HG03108 (cell line): Measurements from ENCODE around the gene HIVEP3.

Experiments used
- ATAC-seq: cut with Tn5 transposase; IDR thresholded peaks from one replicate; pipeline ENCODE4 v1.9.1; 2021; ENCODE audit warnings: moderate library complexity; ENCODE audit not compliant: unreplicated experiment

The HIVEP3 gene

GRCh38 chr1:41494351-41495209 is 424.1 kb downstream of the HIVEP3 start:
- ATAC-seq, result no peak

DNA sequence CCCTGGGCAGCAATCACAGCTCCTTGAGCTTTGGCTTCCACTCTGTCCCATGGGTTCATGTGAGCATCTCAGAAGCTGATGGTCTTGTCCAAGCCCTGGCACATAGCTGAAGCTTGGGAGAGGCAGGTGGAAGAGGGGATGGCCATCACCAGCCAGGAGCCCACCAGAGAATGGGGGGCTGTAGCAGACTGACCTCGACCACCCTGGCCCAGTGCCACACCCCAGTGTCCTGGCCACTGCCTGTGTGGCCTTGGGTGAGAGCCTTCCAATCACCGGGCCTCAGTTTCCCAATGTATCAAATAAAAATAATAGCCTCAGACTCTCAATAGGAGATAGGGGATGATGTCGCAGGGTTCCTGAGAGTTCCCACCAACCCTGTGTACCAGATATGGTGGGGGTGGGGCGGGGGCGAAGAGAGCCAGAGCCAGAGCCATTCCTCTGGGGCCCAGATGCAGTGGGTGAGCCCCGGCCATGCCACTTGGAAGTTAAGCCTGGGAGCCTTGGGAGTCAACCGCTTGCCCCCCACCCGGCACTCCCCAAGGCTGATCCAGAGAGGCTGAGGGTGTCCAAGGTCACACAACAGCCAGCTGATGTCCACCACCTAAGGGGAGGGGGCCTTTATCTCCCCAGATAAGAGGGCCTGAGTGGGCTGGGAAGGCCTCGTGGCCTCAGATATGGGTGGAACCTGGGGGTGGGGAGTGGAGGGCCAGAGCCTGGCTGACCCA is 424.9 kb downstream of the HIVEP3 start:
- ATAC-seq, result no peak

DNA sequence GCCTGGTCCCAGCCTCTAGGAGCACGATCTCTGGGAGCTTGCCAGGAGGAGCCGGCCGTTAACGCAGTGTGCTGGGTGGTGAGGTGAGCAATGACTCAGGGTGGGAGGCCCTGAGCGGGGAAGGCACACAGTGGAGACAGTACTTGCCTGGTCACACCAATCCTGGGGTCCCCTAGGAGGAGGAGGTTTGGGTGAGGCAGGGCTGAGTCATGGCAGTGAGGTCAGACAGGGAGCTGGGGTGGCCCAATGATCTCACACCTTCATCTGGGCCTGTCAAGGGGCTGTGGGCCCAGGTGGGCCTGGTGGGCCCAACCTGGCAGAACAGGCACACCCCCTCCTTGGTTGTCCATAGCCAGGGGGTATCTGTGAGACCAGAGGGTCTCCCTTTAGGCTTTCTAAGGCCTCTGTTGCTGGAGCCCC is 425.6 kb downstream of the HIVEP3 start:
- no peak for ATAC-seq

GRCh38 chr1:41492341-41492848 is 426.3 kb downstream of the HIVEP3 start:
- ATAC-seq, result no peak

DNA sequence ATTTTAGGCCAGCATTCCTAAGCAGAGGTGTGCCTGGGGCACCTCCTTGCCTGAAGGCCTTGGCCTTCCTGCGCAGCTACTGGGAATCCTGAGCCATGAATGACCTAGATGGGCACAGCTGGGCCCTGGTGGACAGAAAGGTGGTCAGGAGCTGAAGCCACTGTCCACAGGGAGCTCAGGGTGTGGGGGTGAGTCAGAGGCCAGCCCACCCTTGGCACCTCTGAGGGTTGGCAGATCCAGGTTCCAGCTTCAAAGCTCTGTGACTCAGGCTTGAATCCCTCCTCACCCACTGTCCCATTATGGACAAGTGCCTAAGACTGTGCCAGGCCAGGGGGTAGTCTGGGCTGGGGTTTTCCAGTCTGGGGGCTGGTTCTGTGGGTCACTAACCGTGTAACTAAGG is 427.8 kb downstream of the HIVEP3 start:
- ATAC-seq, result no peak

- ATAC-seq, result no peak
Observed at GRCh38 chr1:41489561-41489960, 429.2 kb downstream of the HIVEP3 start.

GRCh38 chr1:41488040-41488951 is 430.4 kb downstream of the HIVEP3 start:
- ATAC-seq, result no peak

DNA sequence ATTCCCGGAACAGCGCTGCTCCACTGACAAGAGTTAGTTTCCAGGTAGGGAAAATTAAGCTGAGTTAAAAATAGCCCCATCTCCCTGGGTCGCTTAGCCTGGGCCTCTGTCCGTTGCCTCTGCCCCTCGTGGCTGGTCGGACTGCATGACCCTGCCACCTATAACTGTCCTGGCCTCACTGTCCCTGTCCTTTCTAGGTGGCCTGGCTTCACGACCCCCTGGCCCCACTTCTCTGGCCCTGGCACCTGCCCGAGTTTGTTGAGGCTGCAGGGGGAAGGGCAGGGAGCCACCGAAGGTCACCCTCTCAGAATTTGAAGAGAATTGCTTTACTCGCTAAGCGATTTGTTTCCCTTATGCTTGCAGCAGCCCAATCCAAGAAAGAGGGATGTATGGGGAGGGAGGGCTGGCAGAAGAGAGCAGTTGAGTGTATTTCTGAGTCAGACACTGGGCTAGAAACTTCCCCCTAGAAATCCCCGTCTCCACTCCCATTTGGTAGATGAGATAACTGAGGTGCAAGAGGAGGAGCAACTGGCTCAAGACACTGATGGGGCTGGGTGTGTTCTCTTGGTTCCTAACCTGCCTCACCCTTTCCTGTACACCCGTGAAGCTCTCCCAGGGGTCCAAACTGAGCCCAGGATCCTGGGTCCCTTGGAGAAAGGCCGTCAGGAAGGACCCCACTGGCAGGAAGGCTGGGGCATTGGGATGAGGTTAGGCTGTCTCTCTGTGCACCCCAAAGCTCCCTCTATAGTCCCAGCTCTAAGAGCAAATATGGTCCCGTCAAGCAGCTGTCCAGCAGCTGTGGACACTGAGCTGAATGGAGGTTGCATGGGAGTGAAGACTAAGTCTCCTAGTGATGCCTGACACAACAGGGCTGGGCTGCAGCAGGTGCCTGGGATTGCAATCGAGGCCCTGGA is 431.3 kb downstream of the HIVEP3 start:
- ATAC-seq, result no peak

DNA sequence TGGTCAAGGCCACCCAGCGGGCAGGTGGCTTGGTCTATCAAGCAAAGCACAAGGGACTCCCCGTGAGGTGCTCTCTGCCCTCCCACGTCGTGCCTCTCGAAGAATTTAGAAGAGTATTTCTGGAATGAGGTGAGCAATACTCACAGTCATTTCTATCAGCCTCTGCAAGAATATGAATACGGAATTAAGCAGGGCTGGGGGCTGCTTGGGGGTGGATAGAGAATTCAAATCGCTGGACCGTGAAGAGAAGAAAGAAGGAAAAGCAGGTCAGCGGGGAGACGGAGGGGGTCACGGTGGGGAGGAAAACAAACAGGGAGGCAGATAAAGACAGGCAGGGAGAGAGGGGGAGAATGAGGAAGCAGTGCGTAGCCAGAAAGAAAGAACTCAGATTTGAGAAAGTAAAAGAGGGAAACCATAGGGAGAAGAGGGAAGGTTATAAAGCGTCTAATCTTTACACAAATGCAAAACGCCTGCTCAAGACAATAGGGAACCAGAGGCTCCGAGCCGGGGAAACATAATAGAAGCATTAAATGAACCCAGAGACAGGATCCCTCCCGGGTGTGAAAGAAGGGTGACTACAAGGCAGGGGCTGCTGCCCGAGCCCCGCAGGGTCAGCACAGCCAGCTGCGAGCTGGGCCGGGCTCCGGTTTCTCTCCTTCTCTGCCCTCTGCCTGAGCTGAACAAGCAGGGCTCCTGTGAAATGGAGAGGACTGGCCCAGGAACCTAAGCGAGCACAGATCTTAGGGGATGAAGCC is 432.2 kb downstream of the HIVEP3 start:
- no peak for ATAC-seq

GRCh38 chr1:41486053-41486370 is 432.7 kb downstream of the HIVEP3 start:
- ATAC-seq, result no peak

- ATAC-seq, result no peak
Observed at GRCh38 chr1:41485605-41486004, 433.1 kb downstream of the HIVEP3 start.

DNA sequence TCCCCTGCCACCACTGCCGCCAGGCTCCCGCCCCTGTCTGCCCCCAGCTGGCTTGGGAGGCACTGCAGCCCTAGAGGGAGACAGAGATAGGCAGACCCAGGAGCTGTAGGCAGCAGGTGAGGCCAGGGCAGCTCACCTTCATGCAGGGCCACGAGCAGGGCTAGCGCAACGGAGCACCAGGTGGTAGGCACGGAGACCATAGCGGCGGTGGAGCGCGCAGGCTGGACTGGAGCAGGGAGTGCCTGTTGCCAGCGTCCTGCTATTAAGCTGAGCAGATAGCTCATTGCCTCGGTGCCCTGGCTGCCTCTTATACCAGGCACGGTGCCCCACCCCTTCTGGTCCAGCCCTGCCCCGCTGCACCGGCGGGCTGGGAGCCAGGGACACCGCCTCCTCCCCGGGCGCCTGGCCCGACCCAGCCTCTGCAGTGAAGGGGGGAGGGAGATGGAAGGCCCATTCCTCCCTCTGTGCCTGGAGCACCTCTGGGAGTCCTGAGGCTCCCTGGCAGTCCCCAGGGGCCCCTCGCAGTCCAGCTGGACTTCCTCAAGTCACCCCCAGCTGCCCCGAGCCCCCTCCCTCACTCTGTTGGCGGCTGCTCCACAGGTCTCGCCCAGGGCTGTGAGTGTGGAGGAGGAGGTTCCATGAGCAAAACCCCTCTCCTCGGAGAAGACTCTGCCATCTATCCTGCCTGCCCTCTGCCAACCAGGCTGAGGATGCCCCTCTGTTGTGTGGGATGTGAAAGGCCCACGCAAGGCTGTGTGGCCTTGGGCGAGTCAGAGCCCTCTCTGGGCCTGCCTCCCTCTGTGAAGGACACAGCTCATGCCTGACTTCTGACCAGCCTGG is 434.1 kb downstream of the HIVEP3 start, which contains the start of gene EDN2:
TSS of gene EDN2 (minus strand) at position 282 of the 840 bp plus-strand sequence. CDS start at position 200, 82 bp downstream.
- no peak for ATAC-seq

GRCh38 chr1:41483960-41484401 is 434.7 kb downstream of the HIVEP3 start:
- ATAC-seq, result no peak

DNA sequence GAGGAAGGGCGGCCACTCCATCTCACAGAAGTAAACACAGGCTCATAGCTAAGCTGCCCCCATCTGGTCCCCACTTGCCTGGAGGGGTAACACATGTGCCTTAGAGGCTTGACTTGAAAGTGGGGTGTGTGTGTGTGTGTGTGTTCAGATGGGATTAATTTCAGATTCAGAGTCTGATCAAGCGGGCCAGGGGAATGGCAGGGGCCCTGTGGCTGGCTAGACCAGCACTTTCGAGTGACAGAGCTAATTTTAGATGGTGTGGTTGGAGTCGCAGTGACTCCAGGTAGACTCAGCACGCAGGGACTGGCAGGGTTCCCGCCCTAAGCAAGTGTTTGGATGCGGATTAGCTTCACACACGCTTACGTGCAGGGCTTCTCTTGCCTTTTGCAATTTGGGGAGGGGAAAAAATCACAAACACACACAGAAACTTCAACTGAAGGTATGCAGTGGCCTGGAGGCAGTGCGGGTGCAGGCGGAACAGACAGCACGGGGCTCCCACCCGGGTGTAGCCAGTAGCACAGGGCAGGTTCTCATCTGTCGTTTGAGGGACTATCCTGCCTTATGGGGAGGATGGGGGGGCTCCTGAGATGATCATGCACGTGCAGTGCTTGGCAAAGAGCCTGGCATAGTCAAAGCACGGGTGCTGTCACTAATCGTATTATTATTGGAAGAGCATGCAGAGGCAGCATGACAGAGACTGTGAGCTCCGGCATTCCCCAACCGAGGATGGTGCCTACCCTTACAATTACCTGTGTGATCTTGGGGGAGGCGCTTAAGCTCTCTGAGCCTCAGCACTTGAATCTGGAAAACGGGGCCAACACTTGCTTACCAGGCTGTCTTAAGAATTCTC is 435.5 kb downstream of the HIVEP3 start:
- ATAC-seq, result no peak

- no peak for ATAC-seq
Observed at GRCh38 chr1:41482001-41482765, 436.5 kb downstream of the HIVEP3 start.

DNA sequence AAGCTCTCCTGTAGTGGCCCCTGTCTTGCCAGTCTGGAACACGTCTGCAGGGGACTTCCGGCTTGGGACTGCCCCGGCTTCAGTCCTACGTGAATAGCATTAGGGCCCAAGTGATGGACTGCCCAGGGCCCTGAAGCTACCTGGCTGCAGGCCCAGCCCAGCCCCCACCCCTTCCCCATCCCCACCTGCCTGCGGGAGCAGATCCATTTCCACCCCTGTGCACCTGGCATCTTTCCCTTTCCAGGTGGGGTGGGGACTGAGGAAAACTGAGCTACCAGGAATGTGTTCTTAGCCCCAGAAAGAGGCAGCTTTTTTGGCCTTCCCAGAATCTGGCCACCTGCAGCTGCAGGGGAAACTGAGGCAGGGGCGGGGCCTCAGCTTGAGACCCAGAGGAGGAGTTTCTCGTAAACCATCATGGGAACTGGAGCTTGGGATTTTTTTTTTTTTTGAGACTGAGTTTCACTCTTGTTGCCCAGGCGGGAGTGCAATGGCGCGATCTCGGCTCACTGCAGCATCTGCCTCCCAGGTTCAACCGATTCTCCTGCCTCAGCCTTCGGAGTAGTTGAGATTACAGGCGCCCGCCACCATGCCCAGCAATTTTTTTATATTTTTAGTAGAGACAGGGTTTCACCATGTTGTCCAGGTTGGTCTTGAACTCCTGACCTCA is 437.5 kb downstream of the HIVEP3 start:
- ATAC-seq, result no peak
